GM21576 (cell line): Measurements from ENCODE around the gene FHIT.
"Not testable (repeated sequence)": the region's sequence is repeated elsewhere in the genome, so short reads cannot be mapped to it uniquely, and the experiment has no call there.

Experiments used
- ATAC-seq: cut with Tn5 transposase; IDR thresholded peaks from one replicate; pipeline ENCODE4 v1.9.1; 2021; ENCODE audit warnings: mild to moderate bottlenecking, moderate library complexity; ENCODE audit not compliant: unreplicated experiment

Gene FHIT

GRCh38 chr3:61117045-61117898, 134.0 kb downstream of the FHIT start:
- ATAC-seq, result no peak

DNA sequence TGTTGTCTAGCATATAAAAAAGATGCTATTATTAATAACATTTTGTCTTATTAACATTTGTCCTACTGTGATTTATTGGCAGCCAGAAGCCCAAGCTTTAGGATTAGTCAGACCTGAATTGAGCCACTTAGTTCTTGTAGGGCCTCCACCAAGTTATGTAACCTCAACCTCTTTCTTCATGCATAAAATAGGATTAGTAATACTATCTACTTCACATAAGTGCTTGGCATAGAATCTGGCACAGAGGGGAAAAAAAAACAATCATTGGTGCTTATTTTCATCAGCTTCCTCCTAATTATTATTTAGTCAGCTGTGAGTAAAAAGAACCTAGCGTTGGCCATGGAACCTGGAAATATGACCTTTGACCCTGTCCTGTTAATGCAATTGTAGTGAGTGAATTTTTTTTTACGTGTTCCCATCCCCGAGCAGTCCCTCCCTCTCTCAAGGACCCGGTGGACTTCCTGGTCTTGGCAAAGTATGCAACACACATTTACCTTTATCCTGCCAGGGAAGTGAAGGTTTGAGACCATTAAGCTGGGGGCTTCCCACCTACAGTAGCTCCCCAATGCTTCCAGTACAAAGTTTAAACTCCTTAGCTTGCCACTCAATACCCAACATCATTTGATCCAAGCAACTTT, 136.8 kb downstream of the FHIT start:
- ATAC-seq, result no peak

- ATAC-seq, result peak; percentile 77
These were observed 139.4 kb downstream of the FHIT start for GRCh38 chr3:61111825-61112224.

DNA sequence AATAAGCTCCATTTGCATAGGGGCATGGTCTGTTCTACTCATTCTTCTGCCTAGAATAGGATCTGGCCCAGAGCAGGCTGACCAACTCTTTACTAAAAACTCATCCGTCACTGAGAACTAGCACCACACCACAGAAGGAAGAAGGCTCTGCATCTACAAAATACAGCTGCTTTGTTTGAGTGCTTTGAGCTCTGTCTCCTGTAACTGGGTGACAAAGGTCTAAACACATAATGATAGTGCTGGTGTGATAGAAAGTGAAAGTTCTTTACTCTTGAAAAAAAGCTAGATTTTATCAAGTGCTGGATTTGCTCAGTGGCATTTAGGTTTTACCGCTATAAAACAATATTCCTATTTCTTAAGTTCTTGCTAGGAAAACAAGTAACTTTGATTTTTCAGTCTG, 140.7 kb downstream of the FHIT start:
- peak; percentile 57 for ATAC-seq

DNA sequence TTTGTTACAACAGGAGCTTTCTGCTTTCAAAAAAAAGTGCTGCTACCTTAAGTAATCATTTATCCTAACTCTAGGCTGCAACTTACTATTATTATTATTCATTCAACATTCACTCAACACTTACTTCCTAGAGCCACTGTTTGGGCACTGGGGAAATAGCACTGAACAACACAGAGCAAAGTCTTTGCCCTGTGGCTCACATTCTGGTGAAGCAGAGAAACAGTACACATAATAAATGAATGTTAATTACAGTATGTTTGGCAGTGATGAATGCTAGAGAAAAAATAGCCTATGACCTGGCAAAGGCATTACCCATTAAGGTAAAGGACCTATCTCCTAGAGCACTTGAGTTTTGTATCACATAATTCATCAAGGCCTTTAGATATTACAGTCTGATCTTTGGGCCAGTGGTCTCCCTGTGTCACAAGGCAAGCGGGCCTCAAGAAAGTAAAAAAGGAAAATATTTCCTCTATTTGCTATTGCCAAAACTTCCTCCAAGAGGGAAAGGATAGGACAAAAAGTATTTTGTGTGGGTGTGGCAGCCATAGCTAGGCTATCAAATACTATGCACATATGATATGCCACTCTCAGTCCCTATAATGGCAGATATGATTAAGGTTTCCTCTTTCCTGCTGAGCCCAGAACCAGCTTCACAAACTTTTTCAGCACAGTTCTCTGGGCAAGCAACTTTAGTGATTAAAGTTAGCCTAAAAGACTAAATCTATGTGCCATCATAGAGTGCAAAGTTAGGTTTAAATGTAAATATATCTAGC, 142.8 kb downstream of the FHIT start:
- no peak for ATAC-seq

DNA sequence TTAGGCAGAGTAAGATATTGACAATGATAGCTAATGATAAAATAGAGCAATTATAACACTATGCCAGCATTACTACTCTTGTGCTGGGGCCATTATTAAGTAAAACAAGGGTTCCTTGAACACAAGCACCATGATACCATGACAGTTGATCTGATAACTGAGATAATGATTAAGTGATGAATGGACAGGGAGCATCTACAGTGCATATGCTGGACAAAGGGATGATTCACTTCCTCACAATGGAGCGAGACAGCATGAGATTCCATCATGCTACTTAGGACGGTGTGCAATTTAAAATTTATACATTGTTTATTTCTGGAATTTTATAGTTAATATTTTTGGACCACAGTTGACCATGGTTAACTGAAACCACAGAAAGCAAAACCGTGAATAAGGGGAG, 156.6 kb downstream of the FHIT start:
- ATAC-seq, result no peak

DNA sequence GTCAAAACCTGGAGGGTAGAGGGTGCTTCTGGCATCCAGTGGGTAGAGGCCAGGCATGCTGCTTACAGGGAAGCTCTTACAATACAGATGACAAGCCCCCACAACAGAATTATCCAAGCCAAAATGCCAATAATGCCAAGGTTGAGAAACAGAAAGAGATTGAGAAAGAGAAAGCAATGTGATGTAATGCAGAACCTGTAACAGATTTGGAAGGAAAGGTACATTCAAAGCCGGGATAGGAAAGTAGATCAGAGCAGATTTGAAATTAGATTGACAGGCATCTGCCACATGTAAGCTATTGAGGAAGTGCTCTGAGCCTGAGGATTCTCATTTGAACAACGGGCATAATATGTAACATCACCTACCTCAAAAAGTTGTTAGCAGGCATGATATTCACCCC, 157.9 kb downstream of the FHIT start:
- ATAC-seq, result no peak

GRCh38 chr3:61092870-61093269, 158.4 kb downstream of the FHIT start:
- ATAC-seq, result no peak

DNA sequence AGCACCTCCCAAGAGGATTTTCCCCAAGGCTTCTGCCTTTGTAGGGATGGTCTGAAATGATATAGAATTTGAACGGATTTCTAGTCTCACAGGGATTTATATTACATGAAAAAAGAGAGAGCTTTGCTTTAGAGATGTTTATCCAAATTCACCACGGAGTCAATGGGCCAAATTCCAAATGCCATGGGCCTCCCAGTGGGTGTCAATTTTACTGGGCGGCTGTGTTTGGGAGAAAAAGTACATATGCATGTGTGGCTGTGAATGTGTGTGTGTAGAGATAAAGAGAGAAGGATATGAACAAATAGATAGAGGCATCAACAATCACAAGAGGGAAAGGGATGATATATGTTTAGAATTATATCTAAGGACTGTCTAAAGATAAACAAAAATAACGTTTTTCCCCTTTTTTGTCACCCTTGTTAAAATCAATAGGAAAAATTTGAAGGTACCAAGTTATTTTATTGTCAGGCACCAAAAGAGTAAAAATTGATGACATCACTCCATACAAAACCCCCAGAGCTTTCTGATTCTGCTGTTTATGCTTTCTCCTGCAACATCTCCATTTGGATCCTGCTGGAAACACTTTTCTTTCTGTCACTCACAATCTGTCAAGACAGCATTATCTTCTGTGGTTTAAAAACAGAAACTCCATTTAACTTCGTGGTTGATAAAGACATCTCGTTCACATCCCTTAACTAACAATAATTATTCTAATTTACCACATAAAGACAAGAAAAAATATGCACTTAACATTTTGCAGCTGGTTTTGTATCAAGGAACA, 160.7 kb downstream of the FHIT start:
- no peak for ATAC-seq

DNA sequence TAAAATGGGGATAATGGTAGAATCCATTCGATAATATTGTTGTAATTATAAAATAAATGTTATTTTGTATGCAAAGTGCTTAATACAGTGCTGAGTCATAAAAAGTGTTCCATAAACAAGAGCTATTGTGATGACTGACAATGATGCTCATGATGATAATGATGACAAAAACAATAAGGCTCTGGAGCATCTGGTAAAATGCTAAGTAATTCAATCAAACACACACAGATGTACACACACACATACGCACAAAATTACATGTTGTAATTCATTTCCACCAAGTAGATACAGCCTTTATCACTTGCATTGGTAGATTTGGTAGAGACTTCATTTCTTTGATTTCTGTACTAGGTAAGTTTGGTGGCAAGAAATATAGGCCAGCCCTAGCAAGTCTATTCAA, 163.8 kb downstream of the FHIT start:
- no peak for ATAC-seq

DNA sequence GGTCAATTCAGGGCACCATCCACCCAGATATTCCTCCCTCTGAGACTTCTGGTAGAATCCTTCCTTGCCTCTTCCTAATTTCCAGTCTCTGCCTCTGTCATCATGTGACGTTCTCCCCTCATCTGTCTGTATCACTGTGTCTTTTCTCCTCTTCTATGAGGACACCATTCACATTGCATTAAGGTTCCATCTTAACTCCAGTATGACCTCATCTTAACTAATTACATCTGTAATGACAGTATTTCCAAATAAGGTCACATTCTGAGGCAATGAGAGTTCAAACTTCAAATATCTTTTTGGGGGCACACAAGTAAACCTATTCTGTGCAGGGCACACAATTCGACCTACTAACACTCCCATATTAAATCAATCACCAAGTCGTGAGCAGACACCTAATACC, 169.7 kb downstream of the FHIT start:
- ATAC-seq, result no peak

- no peak for ATAC-seq
These were observed 170.4 kb downstream of the FHIT start for GRCh38 chr3:61080737-61081445.

DNA sequence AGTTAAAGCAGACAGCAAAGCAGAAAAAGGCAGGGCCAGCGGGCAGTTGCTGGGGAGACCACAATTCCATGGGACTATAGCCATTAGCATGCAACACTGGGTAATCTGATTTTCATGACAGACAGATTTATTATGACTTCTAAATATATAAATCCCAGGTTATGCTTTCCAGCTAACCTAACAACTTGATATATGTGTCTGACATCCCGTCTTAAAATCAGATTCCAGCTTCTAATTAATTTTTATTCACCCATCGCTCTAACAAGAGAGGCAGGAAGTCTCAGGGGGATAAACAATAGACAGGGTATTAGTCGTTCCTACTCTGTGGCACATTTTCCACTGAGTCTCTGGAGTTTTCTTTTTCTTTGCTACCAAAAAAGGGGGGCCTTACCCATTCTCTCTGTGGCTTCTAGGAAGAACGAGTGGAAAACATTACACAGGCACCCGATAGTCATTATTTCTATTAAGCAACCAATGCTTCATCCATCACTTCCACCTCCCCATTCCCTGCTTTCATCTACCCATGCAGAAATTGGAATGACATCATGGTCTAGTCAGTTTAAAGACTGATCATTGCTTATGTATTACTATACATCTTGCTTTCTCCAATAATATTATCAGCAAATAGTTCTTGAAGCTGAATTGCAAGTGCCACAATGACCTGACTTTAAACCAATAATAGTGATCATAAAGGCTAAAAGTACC, 173.1 kb downstream of the FHIT start:
- ATAC-seq, result no peak

DNA sequence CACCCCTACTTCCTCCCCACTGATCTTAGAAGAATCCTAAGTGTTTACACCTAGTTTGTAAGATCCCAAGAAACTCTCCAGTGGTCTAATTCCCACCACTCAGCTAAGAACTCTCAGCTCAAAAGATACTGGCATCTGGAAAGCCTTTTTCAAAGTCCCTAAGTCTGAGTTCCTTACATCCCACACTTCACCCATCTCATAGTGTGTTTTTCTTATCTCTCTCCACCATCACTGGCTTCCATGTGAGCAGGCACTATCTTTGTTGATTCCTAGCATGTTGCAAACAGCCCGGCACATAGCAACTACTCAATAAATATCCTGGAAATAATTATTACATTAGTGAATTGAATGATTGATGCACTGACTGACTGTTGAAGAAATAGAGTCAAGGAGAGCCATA, 173.7 kb downstream of the FHIT start:
- ATAC-seq, result no peak

GRCh38 chr3:61074783-61075182, 176.5 kb downstream of the FHIT start:
- no peak for ATAC-seq

GRCh38 chr3:61073566-61074165, 177.6 kb downstream of the FHIT start:
- ATAC-seq, result no peak

- ATAC-seq, result no peak
These were observed 183.2 kb downstream of the FHIT start for GRCh38 chr3:61068084-61068483.

GRCh38 chr3:61066800-61067199, 184.5 kb downstream of the FHIT start:
- no peak for ATAC-seq

- not testable (repeated sequence) for ATAC-seq
These were observed 185.0 kb downstream of the FHIT start for GRCh38 chr3:61066222-61066621.
